ENCODE measurements around the gene OTOS.
A peak's percentile ranks its signal among the peaks of the same experiment; 100 is the strongest.

OTOS gene

DNA sequence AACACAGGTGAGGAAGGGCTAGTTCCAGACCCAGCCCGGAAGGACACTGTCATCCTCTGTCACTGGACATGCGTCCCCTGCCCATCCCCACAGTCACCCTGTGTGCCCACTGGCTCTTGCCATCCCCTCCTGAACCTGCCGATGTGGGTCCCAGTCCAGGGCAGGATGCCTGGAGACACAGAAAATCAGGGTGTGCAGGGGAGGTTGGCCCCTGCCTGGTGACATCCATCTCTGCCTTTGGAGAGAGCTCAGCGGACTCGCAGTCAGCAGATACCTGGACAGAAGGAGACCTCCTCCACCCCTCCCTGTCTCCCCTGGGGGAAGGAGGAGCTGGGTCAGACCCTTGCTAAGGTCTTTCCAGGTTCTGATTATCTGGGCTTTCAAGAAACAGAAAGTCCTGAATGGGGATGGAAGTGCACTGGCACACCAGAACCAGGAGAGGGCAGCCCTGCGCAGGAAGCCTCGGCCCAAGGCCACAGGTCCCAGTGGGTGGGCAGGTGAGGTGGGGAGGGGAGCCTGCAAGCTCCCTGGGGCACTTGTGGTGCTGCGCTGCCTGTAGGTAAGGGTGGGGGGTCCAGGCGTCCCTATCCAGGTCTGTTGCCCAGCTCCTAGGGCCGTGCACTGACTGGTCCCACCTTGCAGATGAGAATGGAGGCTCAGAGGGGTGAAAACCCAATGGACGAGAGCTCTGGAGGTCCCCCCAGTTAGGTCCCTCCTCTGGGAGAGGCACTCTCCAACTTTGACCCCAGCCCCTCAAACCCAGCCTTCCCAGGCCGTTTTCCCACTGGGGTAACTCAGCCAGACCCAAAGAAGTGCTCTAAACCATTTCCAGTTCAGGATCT is 9.7 kb upstream of the OTOS start:
- DNase-seq = peak; percentile 50 to 52

DNA sequence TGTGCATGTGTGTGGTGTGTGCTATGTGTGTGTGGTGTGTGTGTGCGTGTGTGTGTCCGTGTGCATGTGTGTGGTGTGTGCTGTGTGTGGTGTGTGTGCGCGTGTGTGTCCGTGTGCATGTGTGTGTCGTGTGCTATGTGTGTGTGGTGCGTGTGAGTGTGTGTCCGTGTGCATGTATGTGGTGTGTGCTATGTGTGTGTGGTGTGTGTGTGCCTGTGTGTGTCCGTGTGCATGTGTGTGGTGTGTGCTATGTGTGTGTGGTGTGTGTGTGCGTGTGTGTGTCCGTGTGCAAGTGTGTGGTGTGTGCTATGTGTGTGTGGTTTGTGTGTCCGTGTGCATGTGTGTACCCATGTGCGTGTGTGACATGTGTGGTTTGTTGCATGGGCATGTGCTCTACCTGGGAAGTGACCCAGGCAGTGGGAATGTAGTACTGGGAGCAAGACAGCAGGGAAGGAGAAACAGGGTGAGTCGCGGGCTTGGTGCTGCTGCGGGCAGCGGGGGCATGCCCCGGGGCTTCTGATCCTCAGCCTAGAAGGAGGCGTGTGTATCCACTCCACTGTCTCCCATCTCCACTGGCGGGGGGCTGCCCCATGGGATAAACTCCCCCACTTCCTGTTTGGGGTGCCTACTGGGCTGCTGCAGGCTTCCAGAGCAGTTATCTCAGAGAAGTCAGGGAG is 7.6 kb upstream of the OTOS start:
- no peak for DNase-seq

DNA sequence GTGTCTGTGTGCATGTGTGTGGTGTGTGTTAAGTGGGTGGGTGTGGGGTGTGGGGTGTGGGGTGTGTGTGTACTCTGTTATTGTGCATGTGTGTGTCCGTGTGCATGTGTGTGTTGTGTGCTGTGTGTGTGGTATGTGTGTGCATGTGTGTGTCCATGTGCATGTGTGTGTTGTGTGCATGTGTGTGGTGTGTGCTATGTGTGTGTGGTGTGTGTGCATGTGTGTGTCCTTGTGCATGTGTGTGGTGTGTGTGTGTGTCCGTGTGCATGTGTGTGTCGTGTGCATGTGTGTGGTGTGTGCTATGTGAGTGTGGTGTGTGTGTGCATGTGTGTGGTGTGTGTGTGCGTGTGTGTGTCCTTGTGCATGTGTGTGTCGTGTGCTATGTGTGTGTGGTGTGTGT is 6.9 kb upstream of the OTOS start:
- DNase-seq = no peak

DNA sequence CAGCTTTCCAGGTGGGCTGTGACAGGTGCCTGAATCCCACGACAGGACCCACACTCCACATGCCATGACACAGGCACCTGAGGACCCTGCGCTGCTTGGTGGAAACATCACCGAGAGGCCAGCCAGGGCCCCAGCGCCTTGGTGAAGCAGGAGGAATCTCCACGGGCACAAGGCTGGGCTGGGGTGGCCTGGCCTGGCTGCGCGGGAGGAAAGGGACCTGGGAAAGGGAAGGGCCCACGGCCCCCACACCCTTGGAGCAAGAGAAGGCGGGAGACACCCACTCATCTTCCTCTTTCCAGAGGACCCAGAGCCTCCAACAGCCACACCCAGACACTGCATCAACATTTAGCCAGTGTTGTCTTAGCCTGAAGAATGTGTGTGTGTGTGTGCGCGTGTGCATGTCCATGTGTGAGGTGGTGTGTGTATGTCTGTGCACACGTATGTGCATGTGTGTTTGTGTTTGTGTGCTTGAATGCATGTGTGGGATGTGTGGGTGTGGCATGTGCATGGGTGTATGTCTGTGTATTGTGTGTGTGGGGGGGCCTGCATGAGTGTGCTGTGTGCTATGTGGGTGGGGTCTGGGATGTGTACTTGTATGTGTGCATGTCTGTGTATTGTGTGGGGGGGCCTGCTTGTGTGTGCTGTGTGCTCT is 6.3 kb upstream of the OTOS start:
- no peak for DNase-seq

DNA sequence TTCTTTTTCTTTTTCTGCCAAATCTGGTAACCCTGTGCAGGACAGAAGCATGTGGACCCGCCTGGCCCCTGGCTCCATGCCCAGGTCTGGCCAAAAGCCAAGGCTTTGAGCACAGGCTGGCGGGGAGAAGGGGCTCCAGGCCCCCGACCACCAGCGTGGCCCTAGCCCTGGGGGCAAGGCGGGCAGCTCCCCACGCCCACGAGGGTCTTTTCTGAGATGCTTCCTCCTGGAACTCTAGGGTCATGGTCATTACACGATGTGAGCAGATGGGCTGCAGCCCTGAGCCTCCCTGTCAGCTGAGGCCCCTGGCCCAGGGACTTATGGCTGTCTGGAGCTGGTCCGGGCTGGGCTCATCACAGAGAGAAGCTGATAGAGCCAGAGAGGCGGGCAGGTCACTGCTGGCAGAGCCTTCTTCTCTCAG is 5.7 kb upstream of the OTOS start:
- no peak for DNase-seq

DNA sequence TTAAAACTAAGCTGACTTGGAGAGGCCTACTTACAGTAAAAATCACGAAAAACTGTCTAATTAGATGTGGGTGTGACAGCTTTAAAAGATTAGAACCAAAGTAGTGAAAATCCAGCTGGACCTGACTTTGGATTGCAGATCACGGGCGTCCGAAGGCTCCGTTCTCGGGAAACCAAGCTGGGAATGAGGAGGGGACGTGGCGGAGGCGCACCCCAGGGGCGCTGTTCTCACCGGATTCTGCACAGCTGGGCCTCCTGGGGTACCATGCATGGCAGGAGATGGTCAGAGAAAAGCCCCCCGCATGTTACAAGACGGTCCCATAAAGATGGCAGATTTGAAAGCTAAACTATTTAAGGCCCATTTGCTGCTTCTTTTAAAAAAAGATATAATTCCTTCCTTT is 5.0 kb upstream of the OTOS start:
- DNase-seq = no peak

DNA sequence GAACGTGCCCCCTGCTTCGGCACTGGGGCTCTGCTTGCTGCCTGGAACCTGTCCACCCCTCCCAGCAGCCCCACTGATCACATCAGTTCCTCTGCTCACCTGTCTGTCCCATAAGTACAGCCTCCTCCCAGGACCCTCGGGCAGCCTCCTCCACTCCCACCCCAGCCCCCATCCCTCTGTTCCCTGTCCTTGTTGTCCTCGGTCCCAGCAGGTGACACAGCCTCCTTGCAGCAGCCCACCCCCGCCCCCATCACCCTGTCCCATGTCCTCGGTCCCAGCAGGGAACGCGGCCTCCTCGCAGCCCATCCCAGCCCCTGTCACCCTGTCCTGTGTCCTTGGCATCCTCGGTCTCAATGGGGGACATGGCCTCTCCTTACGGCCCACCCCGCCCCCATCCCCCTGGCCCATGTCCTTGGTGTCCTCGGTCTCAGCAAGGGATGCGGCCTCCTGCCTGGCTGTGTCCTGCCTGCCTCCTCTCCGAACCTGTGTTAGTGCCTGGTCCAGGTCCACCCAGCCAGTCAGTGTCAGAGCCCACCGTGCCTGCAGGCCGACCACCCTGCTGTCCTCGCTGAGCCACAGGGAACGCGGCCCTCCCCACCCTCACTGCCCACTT is 4.3 kb upstream of the OTOS start:
- DNase-seq = no peak

DNA sequence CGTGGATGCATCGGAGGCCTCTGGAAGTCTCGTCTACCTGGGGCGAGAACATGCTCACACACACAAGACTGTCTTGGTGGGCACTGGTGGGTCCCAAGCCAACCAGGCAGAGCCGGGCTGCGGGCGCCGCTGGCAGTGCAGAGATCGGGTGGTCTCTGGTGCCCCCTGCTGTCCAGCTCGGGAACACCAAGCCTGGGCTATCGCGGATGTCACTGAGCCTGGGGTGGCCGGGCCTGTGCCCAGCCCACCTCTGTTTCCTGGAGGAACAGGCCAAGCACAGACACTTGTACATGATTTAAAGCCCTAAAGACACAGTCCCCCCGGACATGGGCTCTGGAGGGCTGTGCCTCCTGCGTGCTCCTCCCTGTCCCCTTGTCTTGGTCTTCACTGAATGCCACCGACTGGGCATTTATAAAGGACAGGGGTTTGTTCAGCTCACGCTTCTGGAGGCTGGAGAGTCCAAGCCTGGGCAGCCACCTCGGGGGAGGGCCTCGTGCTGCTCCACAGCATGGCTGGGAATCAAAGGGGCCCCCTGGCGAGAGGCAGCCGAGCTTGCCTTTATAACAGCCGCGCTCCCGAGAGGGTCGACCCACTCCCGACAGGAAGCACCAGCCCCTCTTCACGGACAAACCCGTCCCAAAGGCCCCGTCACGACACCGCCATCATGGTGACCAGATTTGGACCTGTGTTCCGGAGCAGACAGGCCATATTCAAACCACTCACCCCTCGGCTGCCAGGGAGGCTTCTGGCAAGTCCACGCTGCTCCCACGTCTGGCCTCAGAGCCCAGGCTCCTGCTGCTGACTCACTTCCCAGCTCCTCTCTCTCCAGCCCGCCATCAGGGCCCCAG is 3.6 kb upstream of the OTOS start:
- DNase-seq = peak; percentile 86 to 89

DNA sequence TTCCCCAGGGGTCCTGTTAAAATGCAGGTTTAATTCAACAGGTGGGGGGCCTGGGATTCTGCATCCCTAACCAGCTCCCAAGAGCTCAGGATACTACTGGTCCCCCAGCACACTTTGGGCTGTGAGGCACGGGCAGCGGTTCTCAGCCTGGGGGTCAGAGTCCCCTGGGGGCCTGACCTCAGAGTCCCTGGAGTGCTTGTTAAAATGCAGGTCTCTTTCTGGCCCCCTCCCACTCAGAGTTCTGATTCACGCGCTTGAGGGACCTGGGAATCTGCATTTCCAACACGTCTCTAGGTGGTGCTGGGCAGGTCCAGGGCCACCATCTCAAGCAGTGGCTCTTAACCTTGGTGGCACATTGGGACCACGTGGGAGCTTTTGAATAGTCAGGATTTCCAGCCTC is 2.8 kb upstream of the OTOS start:
- no peak for DNase-seq

DNA sequence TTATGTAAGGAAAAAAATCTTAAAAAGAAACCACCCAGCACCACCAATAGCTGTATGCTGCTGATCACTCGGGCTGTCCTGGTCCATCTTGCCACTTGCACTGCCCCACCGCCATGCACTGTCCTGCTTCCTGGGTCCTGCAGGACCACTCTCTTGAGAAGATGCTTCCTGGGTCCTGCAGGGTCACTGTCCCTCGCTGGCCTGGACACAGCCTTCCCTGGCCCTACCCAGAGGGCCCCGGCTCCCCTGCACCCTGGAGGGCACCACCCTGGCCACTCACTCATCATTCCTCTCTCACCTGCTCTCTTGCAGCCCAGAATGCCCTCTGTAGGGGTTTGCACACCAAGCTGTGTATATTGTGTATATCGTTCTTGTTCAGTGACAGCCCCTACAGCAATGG is 2.4 kb upstream of the OTOS start:
- no peak for DNase-seq

DNA sequence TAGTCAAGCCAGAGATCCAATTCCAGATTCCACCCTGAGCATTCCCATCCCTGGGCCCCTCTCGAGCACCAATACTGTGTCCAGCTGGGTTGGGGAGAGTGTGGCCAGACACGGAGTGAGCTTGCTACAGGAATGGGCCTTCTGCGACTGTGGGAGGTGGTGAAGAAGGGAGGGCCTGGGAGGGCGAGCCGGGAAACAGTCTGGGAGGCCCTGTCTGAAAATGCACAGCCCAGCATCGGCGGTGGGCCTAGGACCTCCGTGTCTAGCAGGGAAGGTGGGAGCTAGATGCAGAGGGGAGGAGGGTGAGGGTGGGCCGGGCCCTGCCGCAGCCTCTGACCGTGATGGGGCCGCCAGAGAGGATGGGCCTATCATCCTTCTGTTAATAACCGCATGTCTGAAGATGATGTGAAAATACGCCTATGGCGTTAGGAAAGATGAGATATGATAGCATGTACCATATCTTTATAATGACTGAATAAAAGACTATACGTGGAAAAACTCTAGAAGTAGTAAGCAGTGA is 1.9 kb upstream of the OTOS start:
- DNase-seq = no peak

DNA sequence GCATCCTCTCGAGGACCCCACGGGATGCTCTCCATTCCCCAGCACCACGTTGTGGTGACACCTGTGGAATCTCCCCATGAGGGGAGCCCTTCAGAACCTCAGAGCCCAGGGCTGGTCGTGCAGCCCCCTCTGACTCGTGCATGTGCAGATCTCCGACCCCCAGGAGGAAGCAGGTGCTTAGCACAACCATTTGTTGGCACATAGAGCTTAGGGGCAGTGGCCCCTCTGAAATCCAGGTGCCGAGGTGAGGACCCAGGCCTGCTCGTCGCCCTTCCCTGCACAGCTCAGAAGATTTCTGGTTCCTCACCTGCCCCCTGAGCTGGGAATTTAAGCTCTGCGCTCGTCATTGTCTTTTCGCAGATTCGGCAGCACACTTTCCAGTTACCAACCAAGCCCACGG is 1.3 kb upstream of the OTOS start:
- DNase-seq = no peak

DNA sequence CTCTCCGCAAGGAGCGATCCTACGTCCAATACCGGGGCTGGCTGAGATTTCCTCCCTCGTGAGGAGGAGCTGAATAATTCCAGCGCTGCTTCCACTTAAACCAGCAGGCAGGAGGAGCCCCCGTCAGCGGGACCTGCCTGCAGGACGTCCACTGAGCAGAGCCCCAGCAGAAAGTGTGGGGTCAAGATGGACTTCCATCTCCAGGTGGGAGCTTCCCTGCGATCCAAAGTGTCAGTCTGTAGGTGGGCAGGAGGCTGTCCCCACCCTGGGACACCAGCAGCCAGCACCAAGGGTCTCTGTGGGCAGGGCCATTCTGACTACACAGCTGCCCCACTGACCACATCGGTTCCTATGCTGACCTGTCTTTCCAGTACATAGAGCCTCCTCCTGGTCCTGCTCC is 462 bp upstream of the OTOS start:
- no peak for DNase-seq

DNA sequence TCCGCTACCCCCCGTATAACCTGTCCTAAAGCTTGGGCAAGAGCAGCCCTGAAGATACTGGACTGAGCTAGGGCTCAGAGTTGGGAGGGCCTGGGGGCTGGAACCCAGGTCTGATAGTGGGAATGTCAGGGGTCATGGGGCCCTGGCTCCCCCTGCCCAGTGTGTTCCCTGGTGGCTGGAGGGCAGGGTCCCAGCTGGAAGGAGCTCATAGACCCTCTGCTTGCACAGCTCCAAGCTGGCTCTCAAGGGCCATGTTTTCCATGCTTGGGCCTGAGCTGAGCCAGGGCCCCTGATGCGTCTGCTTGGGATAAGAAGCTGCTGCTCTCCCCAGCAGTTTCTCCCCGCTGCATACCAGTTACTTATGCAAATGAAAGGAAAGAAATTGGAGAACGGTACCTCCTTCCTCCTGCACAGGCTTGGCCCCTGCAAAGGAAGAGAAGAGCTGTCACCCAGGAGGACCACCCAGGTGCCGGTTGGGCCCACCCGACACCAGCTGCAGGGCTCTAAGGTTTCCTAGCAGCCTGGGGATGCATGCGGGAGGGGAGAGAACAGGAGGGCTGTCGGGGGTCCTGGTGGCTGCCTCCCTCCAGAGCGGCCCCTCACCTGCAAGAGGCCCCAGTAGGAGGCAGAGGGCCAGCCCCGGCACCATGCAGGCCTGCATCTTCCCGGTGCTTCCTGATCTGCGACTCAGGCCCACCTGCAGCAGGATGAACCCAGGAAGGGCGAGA is 628 bp downstream of the OTOS start:
- no peak for DNase-seq

DNA sequence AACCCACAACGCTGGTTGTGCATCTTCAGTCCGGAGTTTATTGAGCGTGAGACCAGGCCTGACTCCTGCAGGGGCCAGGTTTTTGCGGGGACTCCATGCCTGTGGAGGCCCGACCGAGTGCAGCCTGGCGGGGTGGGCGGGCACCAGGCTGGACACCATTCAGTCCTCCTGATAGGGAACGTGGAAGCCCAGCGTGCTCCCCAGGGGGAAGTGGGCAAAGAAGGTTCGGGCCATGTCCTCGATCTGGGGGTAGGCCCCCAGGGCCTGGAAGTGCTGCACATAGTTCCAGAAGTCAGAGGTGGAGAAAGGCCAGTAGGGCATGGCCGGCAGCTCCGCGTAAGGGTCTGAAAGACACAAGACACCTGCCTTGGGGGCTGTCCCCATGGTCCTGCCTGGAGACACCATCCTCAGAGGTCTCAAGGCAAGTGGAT is 1.4 kb downstream of the OTOS start:
- peak in 1 of 2 donors; percentile 14 for DNase-seq

DNA sequence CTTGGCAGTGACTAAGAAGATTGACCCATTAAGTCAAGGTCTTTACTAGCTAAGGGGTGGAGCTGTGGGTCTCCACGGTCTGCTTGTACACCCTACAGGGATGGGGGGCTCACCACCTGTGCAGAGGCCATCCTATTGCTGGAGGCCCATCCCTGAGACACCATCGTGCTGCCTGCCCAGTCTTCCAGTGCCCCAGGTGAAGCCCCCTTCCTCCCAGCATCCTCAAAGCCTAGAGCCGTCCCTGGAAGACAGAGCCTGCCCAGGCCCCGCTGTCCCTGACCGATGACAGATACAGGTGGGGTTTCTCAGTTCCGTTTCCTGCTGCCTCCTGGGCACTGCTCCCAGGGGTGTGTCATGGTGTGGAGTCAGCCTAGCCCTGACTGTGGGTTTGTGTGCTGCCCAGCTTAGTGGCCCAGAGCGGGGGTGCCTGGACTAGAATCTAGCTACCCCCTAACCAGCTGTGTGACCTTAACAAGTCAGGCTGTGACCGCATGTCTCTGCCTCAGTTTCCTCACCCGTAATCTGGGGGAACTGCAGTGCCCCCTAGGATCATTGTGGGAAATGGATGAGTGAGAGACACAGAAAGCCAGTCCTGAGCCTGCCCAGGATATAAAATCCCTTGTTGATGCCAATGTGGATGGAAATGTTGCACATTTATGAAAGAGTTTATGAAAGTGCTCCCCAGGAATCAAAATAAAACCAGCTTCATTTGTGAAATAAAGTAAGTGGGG is 2.0 kb downstream of the OTOS start:
- peak in 1 of 2 donors; percentile 9 for DNase-seq

DNA sequence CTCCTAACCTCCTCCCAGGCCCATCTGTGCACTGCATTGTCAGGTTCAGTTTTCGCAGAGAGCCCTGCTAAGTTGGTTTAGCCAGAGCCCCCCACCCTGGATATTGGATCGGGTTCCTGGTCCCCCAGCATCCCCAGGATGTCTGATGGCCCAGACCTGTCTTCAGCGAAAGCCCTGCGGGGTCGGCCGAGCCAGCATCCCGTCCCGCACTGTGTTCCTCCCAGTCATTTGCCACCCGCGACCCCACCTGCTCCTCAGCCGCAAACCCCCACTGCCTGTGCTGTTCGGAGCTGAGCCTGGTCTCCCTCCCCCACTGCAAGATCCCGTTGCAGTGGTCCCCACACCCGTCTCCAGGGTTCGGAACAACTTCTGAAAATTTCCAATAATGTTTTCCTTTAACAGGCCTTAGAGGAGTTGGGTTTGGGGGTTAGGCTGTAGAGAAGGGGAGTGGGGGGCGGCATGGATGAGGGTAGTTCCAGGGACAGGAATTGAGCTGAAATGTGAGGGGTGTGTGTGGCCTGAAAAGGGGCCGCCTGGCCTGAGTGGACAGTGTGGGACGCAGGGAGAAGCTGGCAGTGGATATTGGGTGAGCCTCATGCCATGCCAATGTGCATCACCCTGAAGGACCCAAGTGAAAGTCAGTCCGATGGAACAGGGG is 2.7 kb downstream of the OTOS start:
- DNase-seq = peak in 1 of 2 donors; percentile 16

DNA sequence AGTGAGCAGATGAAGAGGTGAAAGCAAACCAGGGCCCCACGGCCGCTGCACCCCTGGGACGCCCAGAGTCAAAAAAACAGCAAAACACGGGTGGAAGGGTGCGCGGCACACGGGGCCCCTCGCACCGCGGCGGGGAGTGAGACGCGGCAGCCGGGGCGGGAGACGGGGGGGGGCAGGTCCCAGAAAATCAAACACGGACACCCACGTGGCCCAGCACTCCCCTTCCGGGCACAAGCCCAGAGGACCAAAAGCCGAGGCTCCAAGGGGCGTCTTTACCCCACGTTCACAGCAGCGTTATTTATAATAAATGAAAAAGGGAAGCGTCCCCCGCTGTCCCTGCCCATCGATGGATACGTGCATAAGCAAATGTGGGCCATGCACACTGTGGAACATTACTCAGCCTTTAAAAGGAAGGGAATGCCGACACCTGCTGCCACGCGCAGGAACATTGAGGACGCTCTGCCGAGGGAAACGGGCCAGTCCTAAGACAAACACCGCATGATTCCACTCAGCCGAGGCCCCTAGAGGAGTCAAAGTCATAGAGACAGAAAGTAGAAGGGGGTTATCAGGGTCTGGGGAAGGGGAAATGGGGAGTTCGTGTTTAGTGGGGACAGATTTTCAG is 3.7 kb downstream of the OTOS start:
- DNase-seq = peak; percentile 36 to 52

DNA sequence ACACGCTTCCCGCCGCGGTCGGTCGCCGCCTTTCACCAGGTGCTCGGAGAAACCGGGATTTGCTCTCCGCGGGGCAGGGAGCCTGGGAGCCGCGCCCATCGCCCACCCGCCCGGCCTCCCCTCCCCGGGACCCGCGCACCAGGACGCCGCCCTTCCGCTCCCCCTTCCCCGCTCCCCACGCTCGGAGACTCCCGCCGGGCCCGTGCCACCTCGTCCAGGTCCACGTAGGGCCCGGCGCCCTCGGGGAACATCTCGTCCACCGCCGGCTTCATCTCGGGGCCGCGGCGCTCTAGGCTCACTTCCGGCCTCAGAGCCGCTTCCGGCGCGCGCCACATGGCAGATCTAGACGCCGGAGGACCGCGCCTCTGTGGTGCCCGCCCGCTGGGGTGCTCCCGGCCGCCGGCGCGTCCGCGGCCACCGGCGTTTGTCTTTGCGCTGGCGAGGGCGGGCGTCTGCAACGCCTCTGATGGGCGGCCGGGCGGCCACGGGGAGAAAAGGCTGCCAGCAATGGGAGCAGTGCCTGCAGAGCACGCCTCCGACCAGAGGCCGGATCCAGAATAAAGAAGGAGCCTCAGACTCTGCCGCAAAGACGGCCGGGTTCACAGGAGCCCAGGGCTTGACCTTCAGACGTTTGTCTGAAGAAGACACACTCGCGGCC is 4.3 kb downstream of the OTOS start, which contains the start of gene COPS9:
TSS of gene COPS9 (minus strand) at position 293 of the 658 bp plus-strand sequence. CDS start at position 272, 21 bp downstream.
- DNase-seq = peak; percentile 87 to 88
